HCT116 (cell line): ENCODE measurements around the gene KPNB1. TPM values are rescaled to one million over a fixed set of nuclear protein-coding genes. Genes with fewer than 3 reads are reported as not detected.

Source experiments
- ATAC-seq: fragments of 200-7000 bp; cut with Tn5 transposase; 2 replicates; pipeline ENCODE4 v1.9.1; 2020; ENCODE audit warnings: mild to moderate bottlenecking, moderate library complexity
- BruUV-seq: library from RNA; stranded (reverse); fragments of 400-500 nt; replicated peaks from 2 replicates; lab custom pipeline; 2021; lab: Mats Ljungman, UMichigan
- CTCF ChIA-PET: fragments of 300-600 bp; sonication (Branson Sonifier 250); formaldehyde crosslinking; loops from one replicate; lab custom pipeline; 2021; ENCODE audit warnings: antibody characterized with exemption; lab: Charles Lee
- POLR2A ChIA-PET: fragments of 300-600, 350-600 bp; sonication (Branson Sonifier 250); formaldehyde crosslinking; loops from one replicate; lab custom pipeline; 2021; ENCODE audit warnings: antibody characterized with exemption; lab: Charles Lee
- RAD21 ChIA-PET, 2 experiments: fragments of 300-600 bp; sonication (Branson Sonifier 250); formaldehyde crosslinking; loops; one replicate each; lab custom pipeline; 2023; ENCODE audit warnings: low total read pairs in 2 of 2; ENCODE audit not compliant: uncharacterized antibody in 2 of 2, unreplicated experiment in 2 of 2, low non-redundant PET in 1 of 2; lab: Charles Lee
- DNase-seq: peaks from one replicate; pipeline ENCODE4 v3.0.0-alpha.2; 2010; ENCODE audit warnings: low read depth, low spot score
- H2AFZ ChIP-seq: fragments of 200-600 bp; shearing (Covaris generic), sonication (generic); 2 replicates; pipeline ENCODE4 v1.6.1; 2017; ENCODE audit warnings: low read depth, mixed run types, mixed read lengths, antibody characterized with exemption, low read length; ENCODE audit not compliant: poor library complexity, severe bottlenecking
- H3K27ac ChIP-seq: 2 replicates; pipeline ENCODE4 v1.5.1; 2012; ENCODE audit warnings: low read depth, low read length
- H3K27me3 ChIP-seq: fragments of 200-600 bp; sonication (generic); 2 replicates; pipeline ENCODE4 v1.6.1; 2016; ENCODE audit warnings: mixed run types, low read length, mixed read lengths; ENCODE audit not compliant: insufficient read depth
- H3K36me3 ChIP-seq, 2 experiments: fragments of 200-500 bp in 1 of 2; fragments of 200-600 bp in 1 of 2; sonication (Bioruptor generic) in 1 of 2; sonication (generic) in 1 of 2; 2 replicates each; pipeline versions ENCODE4 v1.5.1 to v1.6.1; 2014 to 2016; ENCODE audit warnings: low read length in 2 of 2, inconsistent platforms in 1 of 2, mixed read lengths in 1 of 2, mixed run types in 1 of 2; ENCODE audit not compliant: insufficient read depth in 2 of 2, control insufficient read depth in 1 of 2
- H3K4me1 ChIP-seq, 2 experiments: fragments of 200-600 bp in 1 of 2; sonication (generic) in 1 of 2; 2 replicates each; pipeline versions ENCODE4 v1.5.1 to v1.6.1; 2012 to 2017; ENCODE audit warnings: low read length in 2 of 2, inconsistent platforms in 1 of 2, mild to moderate bottlenecking in 1 of 2, mixed read lengths in 1 of 2, mixed run types in 1 of 2, moderate library complexity in 1 of 2; ENCODE audit not compliant: insufficient read depth in 2 of 2, control insufficient read depth in 1 of 2
- H3K4me2 ChIP-seq: fragments of 200-600 bp; sonication (generic); 2 replicates; pipeline ENCODE4 v1.6.1; 2017; ENCODE audit warnings: mixed run types, low read length, mixed read lengths
- H3K4me3 ChIP-seq, 2 experiments: fragments of 200-600 bp in 1 of 2; sonication (generic) in 1 of 2; replicated peaks in 1 of 2; 2 replicates each; pipeline ENCODE4 v1.5.1; 2011 to 2016; ENCODE audit warnings: low read length in 2 of 2, control low read depth in 1 of 2, low read depth in 1 of 2, mild to moderate bottlenecking in 1 of 2, mixed read lengths in 1 of 2, mixed run types in 1 of 2
- H3K79me2 ChIP-seq: fragments of 200-600 bp; sonication (generic); 2 replicates; pipeline ENCODE4 v1.6.1; 2017; ENCODE audit warnings: mild to moderate bottlenecking, mixed run types, low read length, moderate library complexity, mixed read lengths; ENCODE audit not compliant: insufficient read depth
- H3K9ac ChIP-seq: fragments of 200-600 bp; sonication (generic); 2 replicates; pipeline ENCODE4 v1.6.1; 2016; ENCODE audit warnings: low read length, mixed read lengths
- H3K9me2 ChIP-seq: fragments of 200-600 bp; sonication (generic), shearing (Covaris generic); 2 replicates; pipeline ENCODE4 v1.6.1; 2017; ENCODE audit warnings: mixed run types, mild to moderate bottlenecking, moderate library complexity; ENCODE audit not compliant: insufficient read depth
- H3K9me3 ChIP-seq, 2 experiments: fragments of 200-500 bp in 1 of 2; fragments of 200-600 bp in 1 of 2; sonication (Bioruptor generic) in 1 of 2; sonication (generic) in 1 of 2; 2 replicates each; pipeline ENCODE4 v1.6.1; 2014 to 2017; ENCODE audit warnings: low read length in 2 of 2, mixed read lengths in 2 of 2, inconsistent platforms in 1 of 2, low read depth in 1 of 2, mild to moderate bottlenecking in 1 of 2, mixed run types in 1 of 2, moderate library complexity in 1 of 2; ENCODE audit not compliant: control insufficient read depth in 1 of 2, insufficient read depth in 1 of 2
- H4K20me1 ChIP-seq: fragments of 200-600 bp; sonication (generic), shearing (Covaris generic); 2 replicates; pipeline ENCODE4 v1.6.1; 2017; ENCODE audit warnings: mixed run types, mild to moderate bottlenecking, moderate library complexity; ENCODE audit not compliant: insufficient read depth
- CTCF ChIP-seq, 3 experiments: fragments of 200-600 bp in 1 of 3; sonication (generic) in 1 of 3; IDR thresholded peaks in 2 of 3; conservative IDR thresholded peaks in 1 of 3; 2 replicates each; pipeline ENCODE4 v1.5.1; 2012 to 2017; ENCODE audit warnings: low read depth in 2 of 3, low read length in 2 of 3, antibody characterized with exemption in 1 of 3, borderline replicate concordance in 1 of 3, control low read depth in 1 of 3, mild to moderate bottlenecking in 1 of 3, mixed read lengths in 1 of 3, mixed run types in 1 of 3, moderate library complexity in 1 of 3; ENCODE audit not compliant: insufficient read depth in 1 of 3
- POLR2A ChIP-seq: IDR thresholded peaks from 2 replicates; pipeline ENCODE4 v1.7.0; 2011; ENCODE audit warnings: borderline replicate concordance; ENCODE audit not compliant: insufficient read depth, insufficient read length; ENCODE audit errors: extremely low read depth
- SP1 ChIP-seq: IDR thresholded peaks from 2 replicates; pipeline ENCODE4 v1.6.1; 2012; ENCODE audit warnings: low read depth
- TCF7L2 ChIP-seq: IDR thresholded peaks from 2 replicates; pipeline ENCODE4 v1.7.0; 2011; ENCODE audit warnings: borderline replicate concordance, inconsistent platforms; ENCODE audit not compliant: insufficient read depth, insufficient read length; ENCODE audit errors: extremely low read depth
- intact Hi-C: fragments of 100-400 bp; cut with micrococcal nuclease; formaldehyde crosslinking; loops from 2 replicates; pipeline ENCODE4 v1.10.0; 2022
- total RNA-seq: library from RNA; stranded (reverse); gene quantifications from one replicate; pipeline ENCODE4 v1.2.1, GENCODE V29; 2021; ENCODE audit not compliant: unreplicated experiment

The KPNB1 gene
- total RNA-seq, 1 experiment from 2014 or later, result 526 TPM

GRCh38 chr17:47732399-47733046, 82.8 kb downstream of the KPNB1 start:
- ChIA-PET RAD21 (no interaction called here), POLR2A (no interaction called here), CTCF (no interaction called here)
- intact Hi-C loops, result loop anchor here (5.0 kb wide), 1 partner anchor 70 kb away; no protein-coding TSS in a partner anchor
- Histone ChIP-seq H3K36me3 (no peaks in the 10 kb centered on the region), H3K9me2 (no peaks in the 10 kb centered on the region), H3K27me3 (peaks cover 6% of the 10 kb centered on the region; the same call in 1 of the 2 replicates), H3K9ac (no peak overlapping the region), H2AFZ (peak overlapping the region; percentile 61), H3K79me2 (no peaks in the 10 kb centered on the region), H3K9me3 (no peaks in the 10 kb centered on the region), H3K27ac (no peak overlapping the region), H3K4me3 (peak overlapping the region in 1 of 2 experiments; percentile 19; a peak in 1 of 4 replicates), H4K20me1 (no peaks in the 10 kb centered on the region), H3K4me1 (peaks cover 0 to 9% of the 10 kb centered on the region in 2 experiments; a peak in 2 of 4 replicates), H3K4me2 (peak overlapping the region; percentile 64)
- no TSS peak for BruUV-seq
- ATAC-seq (peak; percentile 3), DNase-seq (no peak)
- TF ChIP-seq POLR2A, result no peak
- no peak for TF ChIP-seq SP1
- TF ChIP-seq TCF7L2, result no peak
- no peak for TF ChIP-seq CTCF (IDR thresholded peaks at IDR 0.05 in 2 of 3, conservative IDR thresholded peaks at IDR 0.05 in 1 of 3; ENCODE audit: borderline replicate concordance in 1 of 3, insufficient read depth in 1 of 3, low read depth in 2 of 3, low read length in 2 of 3)
